AG04450 (cell line): ENCODE measurements around the gene SCYGR8. TPM values are rescaled to one million over a fixed set of nuclear protein-coding genes. Genes with fewer than 3 reads are reported as not detected.

Experiments
- CTCF ChIA-PET: fragments of 300-600, 350-600 bp; formaldehyde crosslinking; extraction: SDS; loops from one replicate; lab custom pipeline; 2022; ENCODE audit warnings: antibody characterized with exemption, inconsistent platforms; lab: Charles Lee
- POLR2A ChIA-PET: fragments of 350-600 bp; formaldehyde crosslinking; extraction: SDS; loops from one replicate; lab custom pipeline; 2021; ENCODE audit warnings: antibody characterized with exemption, inconsistent platforms; lab: Yijun Ruan, JAX
- DNase-seq: peaks from one replicate; pipeline ENCODE4 v3.0.0-alpha.2; 2011; ENCODE audit warnings: low read depth, low spot score
- H3K27ac ChIP-seq: one replicate; pipeline ENCODE4 v1.5.1; 2012; ENCODE audit warnings: low read depth, low read length, control low read depth
- H3K27me3 ChIP-seq: one replicate; pipeline ENCODE4 v1.6.0; 2012; ENCODE audit warnings: low read length; ENCODE audit not compliant: control insufficient read depth, insufficient read depth
- H3K4me3 ChIP-seq: 2 replicates; pipeline ENCODE4 v1.5.1; 2011; ENCODE audit warnings: mild to moderate bottlenecking, low read depth, low read length, control low read depth
- H3K9me3 ChIP-seq: 2 replicates; pipeline ENCODE4 v1.5.1; 2012; ENCODE audit warnings: low read length; ENCODE audit not compliant: control insufficient read depth, insufficient read depth
- CTCF ChIP-seq: IDR thresholded peaks from 2 replicates; pipeline ENCODE4 v1.5.1; 2011; ENCODE audit warnings: low read depth, low read length, control low read depth, inconsistent platforms
- polyA plus RNA-seq: library from polyadenylated mRNA; depleted of rRNA; stranded (reverse); fragments of >200 nt; gene quantifications from 2 replicates; pipeline ENCODE4 v1.2.3, GENCODE V29; 2011

The SCYGR8 gene
- polyA plus RNA-seq, 1 experiment = not detected

DNA sequence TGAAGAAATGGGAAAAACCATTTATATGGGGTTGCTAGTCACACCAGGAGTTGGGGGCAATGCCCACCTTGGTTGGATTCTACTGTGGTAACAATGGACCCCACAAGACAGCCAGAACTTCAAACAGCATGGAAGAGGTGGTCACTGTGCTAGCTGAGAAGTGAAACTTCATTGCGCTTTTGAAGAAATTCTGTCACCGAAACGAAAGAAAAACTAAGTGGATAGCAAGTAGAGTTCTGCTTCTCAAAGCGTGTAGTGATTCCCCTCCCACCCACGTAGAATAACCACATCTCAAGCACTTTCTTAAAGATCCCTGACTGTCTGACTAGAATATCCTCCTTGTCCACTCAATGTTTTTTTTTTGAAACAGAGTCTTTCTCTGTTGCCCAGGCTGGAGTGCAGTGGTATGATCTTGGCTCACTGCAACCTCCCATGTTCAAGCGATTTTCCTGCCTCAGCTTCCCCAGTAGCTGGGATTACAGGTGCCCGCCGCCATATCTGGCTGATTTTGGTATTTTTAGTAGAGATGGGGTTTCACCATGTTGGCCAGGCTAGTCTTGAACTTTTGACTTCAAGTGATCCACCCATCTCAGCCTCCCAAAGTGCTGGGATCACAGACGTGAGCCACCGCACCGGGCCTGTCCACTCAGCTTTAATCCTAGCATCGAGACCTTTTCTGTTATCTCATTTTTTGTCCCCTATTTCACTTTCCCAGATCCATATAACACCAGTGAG is 37.9 kb downstream of the SCYGR8 start:
- Histone ChIP-seq H3K9me3 (no peaks in the 10 kb centered on the region), H3K27ac (no peak overlapping the region), H3K27me3 (no peaks in the 10 kb centered on the region), H3K4me3 (no peak overlapping the region)
- ChIA-PET POLR2A (no interaction called here), CTCF (interaction anchor here (1.6 to 2.6 kb wide), 2 partner anchors 17 to 125 kb away, joined by 3 to 9 read pairs; no protein-coding TSS in a partner anchor)
- TF ChIP-seq CTCF = no peak
- DNase-seq = no peak

DNA sequence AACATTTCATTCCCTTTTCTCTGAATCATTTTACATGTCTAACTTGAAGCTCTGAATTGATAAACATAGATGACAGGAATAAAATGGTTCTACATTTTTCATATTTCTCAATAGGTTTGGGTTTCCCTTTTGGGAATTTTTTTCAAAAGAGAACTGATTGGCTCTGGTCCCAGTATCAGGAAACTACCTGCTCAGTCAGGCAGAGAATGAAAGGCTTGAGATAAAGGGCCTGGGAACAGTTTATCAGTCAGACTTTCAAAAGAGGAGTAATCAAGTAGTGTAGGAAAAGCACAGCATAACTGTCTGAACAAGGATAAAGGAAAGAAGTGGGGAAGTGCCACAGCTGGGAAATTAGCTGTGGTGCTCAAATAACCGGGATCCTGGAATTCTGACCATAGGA is 39.6 kb downstream of the SCYGR8 start:
- ChIA-PET CTCF (no interaction called here), POLR2A (no interaction called here)
- no peaks in the 10 kb centered on the region for H3K27me3 ChIP-seq
- DNase-seq = no peak
- H3K27ac ChIP-seq = no peak overlapping the region
- H3K9me3 ChIP-seq = no peaks in the 10 kb centered on the region
- no peak overlapping the region for H3K4me3 ChIP-seq
- TF ChIP-seq CTCF = no peak

- no peak for TF ChIP-seq CTCF
- DNase-seq = no peak
- ChIA-PET CTCF (no interaction called here), POLR2A (no interaction called here)
- no peak overlapping the region for H3K4me3 ChIP-seq
- H3K27me3 ChIP-seq = no peaks in the 10 kb centered on the region
- H3K9me3 ChIP-seq = no peaks in the 10 kb centered on the region
- no peak overlapping the region for H3K27ac ChIP-seq
These were observed 42.9 kb downstream of the SCYGR8 start for GRCh38 chr2:227788561-227789018.

DNA sequence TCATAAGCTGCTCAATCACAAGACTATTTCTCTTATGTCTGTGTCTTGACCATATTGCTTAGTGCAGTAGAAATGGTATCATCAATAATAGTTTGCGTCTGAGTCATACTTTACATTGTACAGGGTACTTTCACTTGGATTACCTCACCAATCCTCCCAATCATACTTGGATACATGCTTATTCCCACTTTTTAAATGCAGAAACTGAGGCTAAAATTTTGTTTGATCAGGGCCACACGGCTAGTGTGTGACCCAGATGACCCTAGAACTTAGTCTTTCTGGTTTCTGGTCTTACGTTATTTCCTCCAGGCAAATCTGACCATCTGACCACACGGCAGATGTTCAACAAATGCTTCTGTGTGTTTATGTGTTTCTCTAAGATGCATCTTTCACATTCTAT is 44.1 kb downstream of the SCYGR8 start:
- TF ChIP-seq CTCF = no peak
- DNase-seq = no peak

GRCh38 chr2:227793148-227793712 is 47.5 kb downstream of the SCYGR8 start:
- H3K27me3 ChIP-seq = no peaks in the 10 kb centered on the region
- ChIA-PET POLR2A (no interaction called here), CTCF (interaction anchor here (0.6 kb wide), 1 partner anchor 28 kb away, joined by 3 read pairs; no protein-coding TSS in a partner anchor)
- H3K27ac ChIP-seq = no peak overlapping the region
- DNase-seq = no peak
- TF ChIP-seq CTCF = no peak
- H3K9me3 ChIP-seq = no peaks in the 10 kb centered on the region
- no peak overlapping the region for H3K4me3 ChIP-seq

More for the DNA sequence above, 44.1 kb downstream of the SCYGR8 start:
- POLR2A ChIA-PET = no interaction called here
- H3K9me3 ChIP-seq = no peaks in the 10 kb centered on the region
- H3K27ac ChIP-seq = no peak overlapping the region
- H3K4me3 ChIP-seq = no peak overlapping the region
- H3K27me3 ChIP-seq = no peaks in the 10 kb centered on the region
- CTCF ChIA-PET = no interaction called here
